ENCODE results near the gene WDR90. TPM values are rescaled to one million over a fixed set of nuclear protein-coding genes. Genes with fewer than 3 reads are reported as not detected.

Gene WDR90
- total and polyA plus RNA-seq, 10 of the 15 experiments (the other 5 are each of a cell fraction or from before 2014, with no cell fraction given): 2.0 to 65.0 (median 16.7) TPM

GRCh38 chr16:684071-684794 is 35.1 kb downstream of the WDR90 start, which contains the start of gene JMJD8 (continued):
- TF ChIP-seq POLR2AphosphoS2 (IDR thresholded peaks at IDR 0.05; ENCODE audit: low read depth, low read length) (peak; percentile 96), SUPT20H (IDR thresholded peaks at IDR 0.05; ENCODE audit: borderline replicate concordance, control insufficient read depth, low read depth, low read length) (no peak), CTCF (IDR thresholded peaks at IDR 0.05 in 2 of 3, conservative IDR thresholded peaks at IDR 0.05 in 1 of 3; ENCODE audit: control insufficient read depth in 2 of 3, extremely low read depth in 1 of 3, insufficient read depth in 1 of 3, low read depth in 3 of 3, low read length in 3 of 3) (no peak), USF1 (IDR thresholded peaks at IDR 0.05; ENCODE audit: borderline replicate concordance, extremely low read length, insufficient read depth, low read depth, low read length) (peak; percentile 38), BHLHE40 (IDR thresholded peaks at IDR 0.05; ENCODE audit: borderline replicate concordance in 1 of 2, low read depth in 2 of 2, low read length in 1 of 2) (peak; percentile 47 to 91; a peak in 3 of 4 replicates), REST (IDR thresholded peaks at IDR 0.05; ENCODE audit: low read depth, low read length) (no peak), MLLT1 (IDR thresholded peaks at IDR 0.05) (no peak), BCL11A (IDR thresholded peaks at IDR 0.05; ENCODE audit: low read depth, low read length) (no peak)
